SU-DHL-6 (cell line): ENCODE results near the gene GPR150.
A peak's percentile ranks its signal among the peaks of the same experiment; 100 is the strongest.

Experiments
- H2AFZ ChIP-seq: fragments of 200-600 bp; sonication (generic); 2 replicates; pipeline ENCODE4 v1.6.1; 2014; ENCODE audit warnings: low read depth, mild to moderate bottlenecking, moderate library complexity, mixed read lengths, antibody characterized with exemption, low read length; ENCODE audit not compliant: severe bottlenecking
- H3F3A ChIP-seq: fragments of 200-600 bp; shearing (Covaris generic); 2 replicates; pipeline ENCODE4 v1.6.0; 2016; ENCODE audit warnings: antibody characterized with exemption, mild to moderate bottlenecking; ENCODE audit not compliant: insufficient read depth
- H3K27ac ChIP-seq: fragments of 200-600 bp; sonication (generic); 2 replicates; pipeline ENCODE4 v1.5.1; 2016; ENCODE audit warnings: low read depth, mild to moderate bottlenecking, low read length, moderate library complexity, mixed read lengths
- H3K27me3 ChIP-seq: fragments of 200-600 bp; sonication (generic), shearing (Covaris generic); 2 replicates; pipeline ENCODE4 v1.6.0; 2014; ENCODE audit warnings: mild to moderate bottlenecking, low read length
- H3K36me3 ChIP-seq: fragments of 200-600 bp; sonication (generic); 2 replicates; pipeline ENCODE4 v1.6.1; 2014; ENCODE audit warnings: mild to moderate bottlenecking, low read length, mixed read lengths
- H3K4me2 ChIP-seq: fragments of 300-600, 200-600 bp; shearing (Covaris generic), sonication (generic); 2 replicates; pipeline ENCODE4 v1.6.0; 2014; ENCODE audit warnings: low read length, low read depth, mild to moderate bottlenecking; ENCODE audit not compliant: poor library complexity, severe bottlenecking
- H3K4me3 ChIP-seq: fragments of 200-600 bp; sonication (generic); 2 replicates; pipeline ENCODE4 v1.5.1; 2014; ENCODE audit warnings: antibody characterized with exemption, low read length, mild to moderate bottlenecking, mixed read lengths; ENCODE audit not compliant: insufficient read depth, poor library complexity, severe bottlenecking
- H3K79me2 ChIP-seq: fragments of 200-600 bp; sonication (generic); 2 replicates; pipeline ENCODE4 v1.6.1; 2014; ENCODE audit warnings: mild to moderate bottlenecking, low read length, moderate library complexity; ENCODE audit not compliant: insufficient read depth
- H3K9ac ChIP-seq: fragments of 200-600 bp; sonication (generic); 2 replicates; pipeline ENCODE4 v1.7.0; 2014; ENCODE audit warnings: mild to moderate bottlenecking, low read length
- H3K9me2 ChIP-seq: fragments of 200-600 bp; sonication (generic); replicated peaks from 2 replicates; pipeline ENCODE4 v1.6.1; 2014; ENCODE audit warnings: low read length; ENCODE audit not compliant: insufficient read depth
- H3K9me3 ChIP-seq: fragments of 200-600 bp; sonication (generic); 2 replicates; pipeline ENCODE4 v1.6.1; 2014; ENCODE audit warnings: low read length, mixed read lengths; ENCODE audit not compliant: insufficient read depth
- H4K20me1 ChIP-seq: fragments of 200-600 bp; sonication (generic); 2 replicates; pipeline ENCODE4 v1.6.1; 2014; ENCODE audit warnings: low read depth, mild to moderate bottlenecking, antibody characterized with exemption, low read length, moderate library complexity, mixed read lengths
- CTCF ChIP-seq: fragments of 200-600 bp; sonication (generic); IDR thresholded peaks from one replicate; pipeline ENCODE4 v1.5.1; 2017; ENCODE audit warnings: antibody characterized with exemption, mild to moderate bottlenecking, low read length, moderate library complexity; ENCODE audit not compliant: insufficient read depth, poor library complexity, severe bottlenecking
- EZH2phosphoT487 ChIP-seq: fragments of 200-600 bp; sonication (generic), shearing (Covaris generic); conservative IDR thresholded peaks from 2 replicates; pipeline ENCODE4 v1.6.1; 2018; ENCODE audit warnings: mild to moderate bottlenecking, antibody characterized with exemption, low read length, moderate library complexity, mixed read lengths

The GPR150 gene

GRCh38 chr5:95619096-95619495, 791 bp upstream of the GPR150 start:
- Histone ChIP-seq H3K79me2 (no peaks in the 10 kb centered on the region), H3K36me3 (no peaks in the 10 kb centered on the region), H4K20me1 (no peaks in the 10 kb centered on the region), H3K9me2 (no peaks in the 10 kb centered on the region), H3K4me2 (no peak overlapping the region), H2AFZ (no peak overlapping the region), H3K4me3 (no peak overlapping the region), H3F3A (no peaks in the 10 kb centered on the region), H3K27ac (no peak overlapping the region), H3K9me3 (no peaks in the 10 kb centered on the region), H3K27me3 (no peaks in the 10 kb centered on the region), H3K9ac (no peak overlapping the region)
- TF ChIP-seq EZH2phosphoT487 (no peak), CTCF (no peak)

- Histone ChIP-seq H3K9me3 (no peaks in the 10 kb centered on the region), H3K4me3 (no peak overlapping the region), H3K9me2 (no peaks in the 10 kb centered on the region), H3K27ac (no peak overlapping the region), H2AFZ (no peak overlapping the region), H3K36me3 (no peaks in the 10 kb centered on the region), H3K79me2 (no peaks in the 10 kb centered on the region), H3F3A (no peaks in the 10 kb centered on the region), H3K4me2 (no peak overlapping the region), H4K20me1 (no peaks in the 10 kb centered on the region), H3K27me3 (no peaks in the 10 kb centered on the region), H3K9ac (no peak overlapping the region)
- no peak for TF ChIP-seq CTCF
- TF ChIP-seq EZH2phosphoT487, result no peak
Observed at GRCh38 chr5:95619514-95620029, 315 bp upstream of the GPR150 start.

GRCh38 chr5:95620870-95621838, 1.3 kb downstream of the GPR150 start:
- Histone ChIP-seq H3K79me2 (no peaks in the 10 kb centered on the region), H3K27me3 (no peaks in the 10 kb centered on the region), H2AFZ (no peak overlapping the region), H3K4me2 (peak overlapping the region; percentile 20), H3K9me2 (no peaks in the 10 kb centered on the region), H3K9me3 (no peaks in the 10 kb centered on the region), H3K36me3 (no peaks in the 10 kb centered on the region), H3K9ac (no peak overlapping the region), H3K4me3 (no peak overlapping the region), H4K20me1 (no peaks in the 10 kb centered on the region), H3K27ac (no peak overlapping the region), H3F3A (no peaks in the 10 kb centered on the region)
- no peak for TF ChIP-seq EZH2phosphoT487
- no peak for TF ChIP-seq CTCF
